GM21619 (cell line): ENCODE data around the gene IRX1.

Experiments
- ATAC-seq: cut with Tn5 transposase; IDR thresholded peaks from one replicate; pipeline ENCODE4 v1.9.1; 2021; ENCODE audit not compliant: unreplicated experiment

Gene IRX1

DNA sequence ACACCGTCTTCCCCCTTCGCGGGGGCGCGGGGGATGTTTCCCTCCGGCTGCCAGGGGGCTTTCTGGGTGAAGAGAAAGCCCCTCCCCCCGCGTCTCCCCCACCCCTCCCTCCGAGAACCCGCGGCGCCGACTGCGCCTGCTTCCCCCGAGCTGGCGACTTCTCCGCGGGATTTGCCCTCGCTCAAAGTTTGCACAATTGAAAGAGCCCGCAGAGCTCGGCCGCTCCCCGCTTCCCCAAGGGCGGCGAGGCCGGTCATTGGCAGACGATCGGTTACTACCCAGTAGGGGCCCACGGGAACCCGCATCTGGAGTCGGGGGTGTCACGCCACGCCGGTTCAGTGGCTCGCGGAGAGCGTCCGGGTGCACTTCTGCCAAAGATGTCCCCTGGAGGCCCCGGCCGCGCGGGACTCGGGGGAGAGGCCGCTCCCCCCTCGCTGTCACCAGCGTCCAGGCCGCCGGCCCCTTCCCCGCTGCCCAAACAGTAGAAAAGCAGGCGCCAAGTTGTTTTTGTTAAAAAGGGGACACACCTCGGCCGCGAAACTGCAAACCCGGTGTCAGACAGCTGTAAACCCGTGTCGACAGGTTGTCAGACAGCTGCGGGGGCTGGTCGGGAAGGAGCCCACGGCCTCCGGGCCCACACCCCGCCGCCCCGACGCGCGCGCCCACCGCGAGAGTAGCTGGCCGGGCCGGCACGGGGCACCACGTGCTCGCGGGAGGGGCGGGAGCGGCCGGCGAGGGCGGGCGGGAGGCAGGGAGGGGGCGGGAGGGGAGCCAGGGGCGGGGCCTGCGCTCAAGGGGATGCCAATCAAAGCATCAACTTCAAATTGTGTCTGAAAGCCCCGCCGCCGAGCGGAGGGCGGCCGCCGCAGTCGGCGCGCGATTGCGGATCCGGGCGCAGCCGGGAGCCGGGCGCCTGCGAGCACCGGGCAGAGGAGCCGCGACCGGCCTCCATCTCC is at the start of gene IRX1:
TSS of gene IRX1 (plus strand) at position 827 of the 956 bp plus-strand sequence. CDS start 274 bp downstream, outside the sequence.
- ATAC-seq = no peak

DNA sequence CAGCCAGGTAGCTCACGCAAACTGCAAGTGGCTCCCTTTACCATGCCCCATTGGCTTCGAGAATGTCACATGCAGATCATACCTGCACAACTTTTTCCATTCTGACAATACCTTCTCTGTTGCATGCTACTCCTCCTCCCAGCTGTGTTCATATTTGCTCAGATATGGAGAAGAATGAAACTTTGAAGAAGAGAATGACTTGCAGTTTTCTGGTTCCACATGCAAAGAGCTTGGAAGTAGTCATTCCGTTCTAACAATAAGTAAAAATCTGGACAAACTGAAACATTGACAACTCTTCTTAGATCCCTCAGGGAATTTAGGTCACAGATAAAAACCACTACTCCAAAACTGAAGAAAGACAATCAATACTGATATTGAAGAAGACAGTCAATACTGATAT is 49.6 kb upstream of the IRX1 start:
- no peak for ATAC-seq

DNA sequence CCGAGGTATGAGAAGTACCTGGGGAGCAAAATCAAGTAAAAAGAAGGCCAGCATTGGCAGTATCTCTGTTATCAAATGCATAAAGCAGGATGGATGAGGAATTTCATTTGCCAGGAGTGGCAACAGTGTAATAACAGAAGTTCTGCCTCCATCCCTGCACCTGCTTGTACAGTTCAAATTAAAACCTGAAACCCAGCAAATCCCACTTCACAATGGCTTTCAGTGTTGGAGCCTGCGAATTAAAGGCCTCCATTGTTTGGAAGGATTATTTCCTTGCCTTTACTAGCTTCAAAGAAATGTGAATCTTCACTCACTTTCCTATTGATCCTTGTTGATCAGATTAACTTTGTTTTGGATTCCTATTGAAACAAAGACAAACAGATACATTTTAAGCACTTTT is 31.5 kb upstream of the IRX1 start:
- no peak for ATAC-seq

DNA sequence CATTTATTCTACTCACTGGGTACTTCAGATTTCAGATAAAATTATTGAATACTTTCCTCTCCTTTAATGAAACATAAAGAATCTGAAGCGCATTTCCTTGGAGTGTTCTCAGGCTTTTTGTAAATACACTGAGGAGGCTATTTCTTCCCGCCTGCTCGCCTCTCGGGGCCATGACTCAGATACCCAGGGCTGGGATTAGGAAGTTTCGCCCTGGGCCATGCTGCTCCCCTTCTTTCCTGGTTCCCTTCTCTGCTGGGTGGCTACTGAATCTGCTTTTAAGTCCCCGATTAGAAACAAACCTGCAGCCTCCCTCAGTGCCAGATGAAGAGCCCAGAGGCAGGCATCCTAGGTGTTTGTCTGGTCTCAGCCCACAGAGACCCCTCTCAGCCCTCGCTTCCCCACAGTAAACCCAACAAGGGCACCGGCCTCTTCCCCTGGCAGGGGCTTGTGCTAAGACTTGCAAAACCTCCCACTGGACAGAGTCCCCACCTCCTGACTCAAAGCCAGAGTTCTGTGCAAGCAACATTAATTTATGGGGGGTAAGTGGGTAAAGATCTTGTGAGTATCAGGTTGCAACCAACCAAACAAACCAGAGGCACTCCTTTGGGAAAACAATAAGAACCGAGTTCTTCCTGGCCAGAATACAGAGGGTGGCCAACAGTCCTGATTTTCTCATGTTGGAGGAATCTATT is 30.7 kb upstream of the IRX1 start:
- ATAC-seq = no peak

DNA sequence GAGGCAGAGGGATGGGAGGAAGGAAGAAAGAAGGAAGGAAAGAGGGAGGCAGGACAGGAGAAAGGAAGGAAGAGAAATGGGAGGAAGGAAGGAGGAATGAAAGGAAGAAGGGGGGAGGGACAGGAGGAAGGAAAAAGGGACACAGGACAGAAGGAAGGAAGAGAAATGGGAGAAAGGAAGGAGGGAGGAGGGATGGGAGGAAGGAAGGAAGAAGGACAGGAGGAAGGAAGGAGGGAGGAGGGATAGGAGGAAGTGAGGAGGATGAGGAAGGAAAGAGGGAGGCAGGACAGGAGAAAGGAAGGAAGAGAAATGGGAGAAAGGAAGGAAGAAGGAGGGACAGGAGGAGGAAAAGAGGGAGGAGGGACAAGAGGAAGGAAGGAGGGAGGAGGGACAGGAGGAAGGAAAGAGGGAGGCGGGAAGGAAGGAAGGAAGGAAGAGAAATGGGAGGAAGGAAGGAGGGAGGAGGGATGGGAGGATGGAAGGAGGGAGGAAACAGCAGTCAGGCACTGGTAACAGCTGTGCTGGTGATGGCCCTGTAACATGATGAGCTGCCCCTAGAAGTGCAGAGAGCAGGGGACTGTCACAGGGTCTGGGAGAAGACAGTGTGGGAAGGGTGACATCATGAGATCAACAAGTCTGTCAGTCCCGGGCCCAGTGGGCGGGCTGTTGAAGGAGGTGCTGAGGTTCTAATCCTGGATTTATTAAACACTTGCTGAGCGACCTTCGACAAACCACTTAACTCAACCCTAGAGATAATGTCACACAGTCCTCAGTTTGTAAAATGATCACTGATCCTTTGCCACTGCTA is 10.7 kb upstream of the IRX1 start:
- ATAC-seq = no peak

DNA sequence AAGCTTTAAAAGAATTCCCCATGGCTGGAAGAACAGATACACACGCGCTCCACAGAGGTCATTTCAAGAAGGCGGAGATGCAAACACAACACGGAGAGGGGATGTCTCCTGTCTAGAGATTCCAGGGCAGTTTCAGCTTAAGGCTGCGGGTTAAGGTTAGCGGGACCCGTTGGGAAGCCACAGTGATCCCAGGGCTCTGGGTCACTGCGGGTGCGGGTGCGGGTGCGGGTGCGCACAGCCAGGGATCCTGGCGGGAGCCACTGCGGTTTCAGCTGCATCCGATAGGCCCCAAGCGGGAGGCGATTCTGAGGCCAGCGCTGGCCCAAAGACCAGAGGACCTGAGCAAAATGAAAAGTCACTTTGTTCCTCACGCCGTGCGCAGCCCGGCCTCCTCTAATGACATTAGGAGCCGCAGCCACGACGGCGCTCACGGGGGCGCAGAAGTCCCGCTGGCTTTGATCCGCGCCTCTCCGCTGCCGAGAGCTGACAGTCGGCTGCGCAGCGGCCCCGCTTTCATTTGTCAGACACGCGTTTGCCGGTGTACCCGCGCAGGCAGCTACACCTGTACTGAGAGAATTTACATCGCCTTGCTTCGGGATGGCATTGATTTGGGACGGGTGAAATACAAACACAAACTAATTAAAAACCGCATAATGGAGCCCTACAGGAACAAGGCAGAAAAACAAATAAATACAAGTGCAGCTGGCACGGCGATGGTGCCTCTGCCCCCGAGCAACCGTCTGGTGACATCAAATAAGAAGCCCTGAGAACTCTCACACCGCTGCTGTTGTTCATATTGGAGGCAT is 5.3 kb upstream of the IRX1 start:
- ATAC-seq = no peak

DNA sequence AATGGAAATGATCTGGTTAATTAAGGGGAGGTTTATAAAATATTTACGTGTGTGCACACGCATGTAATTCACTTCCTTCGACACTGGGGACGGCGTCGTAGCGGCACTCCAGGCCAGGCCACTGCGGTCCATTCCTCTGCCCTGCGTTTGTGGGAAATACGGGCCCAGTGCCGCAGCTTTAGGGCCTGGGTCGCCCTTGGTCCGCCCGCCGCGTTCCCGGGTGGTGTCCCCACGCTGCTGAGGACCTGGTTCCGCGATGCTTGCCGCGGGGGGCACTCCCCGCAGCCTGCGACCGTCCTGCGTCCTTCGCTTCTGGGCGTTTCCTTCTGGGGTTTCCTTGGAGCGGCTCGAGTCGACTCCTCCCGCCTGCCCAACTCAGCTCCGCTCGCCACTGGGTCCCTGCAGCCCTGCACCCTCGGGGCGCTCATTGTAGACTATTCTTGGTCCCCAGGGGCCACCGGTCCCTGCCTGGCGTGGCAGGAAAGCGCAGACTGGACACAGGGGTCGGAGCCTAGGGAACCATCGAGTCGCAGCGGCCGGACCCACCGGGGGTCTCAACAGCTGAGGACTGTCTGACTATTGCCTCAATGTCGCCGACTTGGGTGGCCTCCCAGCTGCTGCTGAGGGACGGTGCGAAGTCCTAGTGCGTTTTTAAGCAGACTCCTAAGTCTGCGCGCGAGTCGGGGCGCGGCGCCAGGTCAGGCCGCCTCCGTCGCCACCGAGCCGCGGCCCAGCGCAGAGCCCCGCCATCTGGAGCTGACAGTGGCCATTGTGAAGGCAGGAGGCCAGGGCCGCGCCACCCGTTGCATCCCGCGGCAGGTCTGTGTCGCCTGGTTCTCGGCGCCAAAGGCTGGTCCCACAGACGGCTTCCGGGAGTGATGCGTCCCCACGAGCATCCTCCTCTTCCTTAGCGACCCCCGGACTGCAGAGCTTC is 4.4 kb upstream of the IRX1 start:
- ATAC-seq = no peak

DNA sequence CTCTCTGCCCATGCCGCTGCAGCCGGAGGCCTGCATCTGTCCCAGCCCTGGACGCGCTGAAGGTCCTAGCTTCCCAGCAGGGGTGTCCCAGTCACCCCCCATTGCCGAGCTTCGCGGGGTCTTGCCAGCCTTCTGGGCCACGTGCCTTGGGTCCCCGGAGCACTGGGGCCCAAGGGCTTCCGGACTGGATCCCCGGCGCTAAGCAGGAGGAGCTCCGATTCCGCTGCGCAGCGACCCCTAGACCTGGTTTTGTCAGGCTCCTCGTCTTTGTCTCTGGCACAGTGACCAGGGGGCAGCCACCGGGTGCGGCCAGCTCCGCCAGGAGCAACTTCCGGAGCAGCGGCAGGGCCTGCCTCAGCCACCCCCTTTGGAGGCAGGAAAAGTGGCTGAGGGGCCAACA is 3.3 kb upstream of the IRX1 start:
- ATAC-seq = no peak

DNA sequence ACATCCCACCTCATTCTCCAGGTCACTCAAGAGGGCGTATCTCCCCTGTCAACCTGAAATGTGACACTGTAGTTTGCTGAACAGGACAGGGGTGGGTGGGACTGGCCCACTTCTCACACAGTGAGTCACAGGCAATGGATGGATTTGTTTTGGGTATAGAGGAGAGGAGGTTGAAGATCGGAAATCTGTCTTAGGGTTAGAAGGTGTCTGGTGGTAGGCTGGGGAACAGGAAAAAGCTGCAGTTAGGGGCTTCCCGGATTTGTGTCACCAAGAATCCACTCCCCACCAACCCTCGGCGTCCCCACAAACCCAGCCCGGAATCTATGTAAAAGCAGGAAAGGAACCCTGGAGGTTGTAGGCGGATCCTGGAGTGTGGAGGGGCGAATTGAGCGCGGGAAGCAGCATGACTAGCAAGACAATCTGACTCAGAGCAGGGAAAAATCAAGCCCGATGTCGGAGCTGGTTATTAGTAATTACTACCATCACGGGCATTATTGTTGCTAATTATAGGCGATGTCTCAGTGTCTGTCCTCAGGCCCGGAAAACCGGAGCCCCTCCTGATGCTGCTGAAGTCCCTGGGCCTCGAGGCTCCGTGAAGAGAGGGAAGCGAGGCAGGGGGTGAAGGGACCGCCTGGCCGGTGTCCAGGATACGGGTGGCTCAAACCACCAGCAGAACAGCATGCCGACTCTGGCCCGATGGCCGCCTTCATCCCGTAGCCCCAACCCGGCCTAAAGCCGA is 1.7 kb upstream of the IRX1 start:
- no peak for ATAC-seq

DNA sequence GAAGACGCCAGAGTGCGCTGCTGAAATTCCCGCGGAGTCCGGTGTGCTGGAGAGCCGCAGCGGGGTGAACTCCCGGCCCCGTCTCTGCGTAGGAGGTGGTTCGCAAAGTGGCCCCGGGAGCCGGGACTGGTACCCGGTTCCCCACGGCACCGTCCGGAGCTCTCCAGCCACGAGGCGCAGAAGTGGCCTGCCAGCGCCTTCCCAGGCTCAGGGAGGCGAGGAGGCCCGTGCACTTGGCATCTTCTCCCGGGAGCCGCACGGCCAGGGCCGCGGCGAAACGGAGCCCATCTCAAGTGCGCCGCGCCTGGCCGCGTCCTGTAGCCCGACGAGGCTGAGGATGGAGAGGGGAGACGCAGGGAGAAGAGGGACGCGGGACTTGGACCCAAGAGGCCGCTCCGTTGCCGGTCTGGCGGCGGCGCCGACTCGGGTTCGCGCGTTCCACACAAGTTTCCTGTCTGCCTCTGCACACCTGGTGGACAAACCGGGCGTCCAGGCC is 1.1 kb upstream of the IRX1 start:
- ATAC-seq = no peak

DNA sequence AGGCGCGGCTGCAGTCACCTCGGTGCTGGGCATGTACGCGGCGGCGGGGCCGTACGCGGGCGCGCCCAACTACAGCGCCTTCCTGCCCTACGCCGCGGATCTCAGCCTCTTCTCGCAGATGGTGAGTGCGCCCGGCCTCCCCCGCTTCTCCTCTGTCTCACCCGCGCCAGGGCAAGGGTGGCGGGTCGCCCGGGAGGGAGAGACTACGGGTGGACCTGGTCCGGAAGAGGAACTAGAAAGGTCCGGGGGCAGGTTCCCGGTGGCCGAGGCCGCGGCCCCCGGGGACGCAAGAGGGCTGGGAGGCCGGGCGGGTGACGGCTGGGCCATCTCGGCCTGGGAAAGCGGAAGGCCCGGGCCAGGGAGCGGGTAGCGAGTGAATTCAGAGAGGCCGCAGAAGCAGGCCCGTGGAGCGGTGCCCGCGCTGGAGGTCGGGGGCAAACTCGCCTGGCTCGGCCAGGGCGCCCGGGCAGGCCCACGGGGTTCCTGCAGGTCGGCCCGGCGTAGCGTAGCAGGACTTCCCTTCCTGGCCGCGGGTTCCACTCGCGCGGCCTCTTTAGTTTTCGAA is 711 bp downstream of the IRX1 start:
- ATAC-seq = no peak

DNA sequence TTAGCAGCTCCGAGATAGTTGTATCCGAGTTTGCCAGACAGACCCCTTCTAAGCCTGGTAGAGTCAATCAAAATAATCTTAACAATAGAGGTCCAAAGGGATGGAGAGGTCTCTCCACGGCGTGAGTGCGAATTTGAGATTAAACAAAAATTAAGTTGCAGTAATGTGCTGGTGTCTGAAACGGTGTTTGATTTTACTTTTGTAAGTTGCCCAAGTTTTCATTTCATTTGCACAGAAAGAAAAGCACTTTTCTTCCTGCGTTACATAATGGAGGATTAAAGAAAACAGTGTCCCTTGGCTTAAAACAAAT is 1.2 kb downstream of the IRX1 start:
- no peak for ATAC-seq

DNA sequence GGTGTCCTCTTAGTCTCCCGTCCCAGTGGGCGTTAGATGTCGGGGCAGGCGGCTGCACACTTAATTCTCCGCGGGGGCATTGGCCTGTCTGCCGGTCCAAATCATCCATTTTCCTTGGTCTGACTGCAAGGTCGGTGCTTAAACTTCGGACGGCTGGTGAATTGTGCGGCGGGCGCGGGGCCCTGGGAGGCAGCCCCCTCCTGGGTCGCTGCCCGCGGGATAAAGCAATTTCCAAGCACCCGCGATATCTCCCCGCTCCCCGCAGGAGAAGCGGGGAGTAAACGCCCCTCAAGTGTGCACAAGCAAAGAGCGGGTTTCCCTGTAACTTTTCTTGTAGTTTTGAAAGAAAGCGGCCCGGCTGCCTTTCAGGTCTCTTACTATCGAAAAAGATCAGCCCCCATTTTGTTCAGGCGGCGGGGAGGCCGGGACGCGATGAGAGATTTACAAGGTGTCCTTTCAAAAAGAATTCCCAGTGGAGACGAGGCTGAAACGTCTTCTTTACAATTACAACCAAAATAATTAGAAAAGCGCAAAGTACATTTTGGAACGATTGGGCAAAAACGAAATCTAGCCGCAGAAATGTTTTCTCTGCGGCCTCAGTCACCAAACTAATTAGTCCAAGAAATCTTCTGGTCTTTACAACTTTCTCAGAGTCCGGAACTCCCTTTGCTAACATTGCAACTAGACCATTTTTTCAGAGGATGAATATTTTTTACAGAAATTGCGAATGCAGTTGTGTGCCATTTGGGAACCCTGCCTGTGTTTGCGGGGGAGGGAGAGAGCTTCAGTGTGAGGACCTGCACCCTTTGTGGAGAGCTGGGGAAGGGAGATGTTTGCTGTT is 1.8 kb downstream of the IRX1 start:
- ATAC-seq = no peak

DNA sequence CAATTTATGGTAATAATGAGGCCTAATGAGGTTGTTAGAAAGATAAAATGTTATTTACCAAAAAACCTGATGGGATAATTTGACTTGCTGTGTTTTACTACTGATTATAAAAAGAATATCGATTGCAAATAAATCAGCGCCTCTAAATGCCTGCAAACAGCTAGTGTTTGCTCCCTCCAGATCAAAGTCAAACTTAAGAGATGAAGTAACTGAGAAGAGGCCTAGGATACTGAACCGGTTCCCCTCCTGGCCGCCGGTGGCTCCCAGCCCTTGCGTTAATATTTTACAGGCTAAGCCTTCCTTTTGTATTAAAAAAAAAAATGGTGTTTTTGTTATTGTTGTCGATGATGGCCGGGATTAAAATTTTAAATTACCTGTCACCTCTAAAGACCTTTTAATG is 2.6 kb downstream of the IRX1 start:
- no peak for ATAC-seq

DNA sequence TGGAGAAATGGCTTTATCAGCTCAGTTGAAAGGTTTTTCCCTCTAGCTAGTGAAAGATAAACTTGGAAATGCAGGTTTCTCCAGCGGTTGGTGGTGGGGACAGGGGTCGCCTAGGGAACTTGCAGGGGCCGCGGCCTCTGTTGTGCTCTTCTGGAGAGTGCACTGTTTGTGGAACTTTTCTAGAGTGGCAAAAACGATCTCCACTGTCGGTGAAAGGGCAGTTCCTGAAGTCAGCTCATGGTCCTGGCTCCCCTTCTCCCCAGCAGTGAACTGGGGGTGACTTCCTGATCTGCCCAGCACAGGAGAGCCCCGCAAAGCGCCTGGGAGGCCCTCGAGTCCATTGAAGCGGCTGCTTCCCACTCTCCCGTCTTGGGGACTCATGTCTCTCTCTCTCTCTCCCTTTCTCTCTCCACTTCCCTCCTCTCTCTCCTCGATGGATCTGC is 3.2 kb downstream of the IRX1 start:
- ATAC-seq = no peak

DNA sequence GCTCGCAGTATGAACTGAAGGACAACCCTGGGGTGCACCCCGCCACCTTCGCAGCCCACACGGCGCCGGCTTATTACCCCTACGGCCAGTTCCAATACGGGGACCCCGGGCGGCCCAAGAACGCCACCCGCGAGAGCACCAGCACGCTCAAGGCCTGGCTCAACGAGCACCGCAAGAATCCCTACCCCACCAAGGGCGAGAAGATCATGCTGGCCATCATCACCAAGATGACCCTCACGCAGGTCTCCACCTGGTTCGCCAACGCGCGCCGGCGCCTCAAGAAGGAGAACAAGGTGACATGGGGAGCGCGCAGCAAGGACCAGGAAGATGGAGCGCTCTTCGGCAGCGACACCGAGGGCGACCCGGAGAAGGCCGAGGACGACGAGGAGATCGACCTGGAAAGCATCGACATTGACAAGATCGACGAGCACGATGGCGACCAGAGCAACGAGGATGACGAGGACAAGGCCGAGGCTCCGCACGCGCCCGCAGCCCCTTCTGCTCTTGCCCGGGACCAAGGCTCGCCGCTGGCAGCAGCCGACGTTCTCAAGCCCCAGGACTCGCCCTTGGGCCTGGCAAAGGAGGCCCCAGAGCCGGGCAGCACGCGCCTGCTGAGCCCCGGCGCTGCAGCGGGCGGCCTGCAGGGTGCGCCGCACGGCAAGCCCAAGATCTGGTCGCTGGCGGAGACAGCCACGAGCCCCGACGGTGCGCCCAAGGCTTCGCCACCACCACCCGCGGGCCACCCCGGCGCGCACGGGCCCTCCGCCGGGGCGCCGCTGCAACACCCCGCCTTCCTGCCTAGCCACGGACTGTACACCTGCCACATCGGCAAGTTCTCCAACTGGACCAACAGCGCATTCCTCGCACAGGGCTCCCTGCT is 3.8 kb downstream of the IRX1 start:
- ATAC-seq = no peak
